ENCODE results near the gene KNOP1.

- TF ChIP-seq CTCF (IDR thresholded peaks at IDR 0.05 in 4 of 5, conservative IDR thresholded peaks at IDR 0.05 in 1 of 5) (no peak), POLR2A (IDR thresholded peaks at IDR 0.05) (no peak)
Measured at GRCh38 chr16:19766988-19767387, 49.0 kb upstream of the KNOP1 start.
